ENCODE results near the gene PTGER1. TPM values are rescaled to one million over a fixed set of nuclear protein-coding genes. Genes with fewer than 3 reads are reported as not detected.

The PTGER1 gene
- total and polyA plus RNA-seq, 2 of the 13 experiments (the other 11 are each of a cell fraction or from before 2014, with no cell fraction given) = 0.13 TPM; not detected in 1

DNA sequence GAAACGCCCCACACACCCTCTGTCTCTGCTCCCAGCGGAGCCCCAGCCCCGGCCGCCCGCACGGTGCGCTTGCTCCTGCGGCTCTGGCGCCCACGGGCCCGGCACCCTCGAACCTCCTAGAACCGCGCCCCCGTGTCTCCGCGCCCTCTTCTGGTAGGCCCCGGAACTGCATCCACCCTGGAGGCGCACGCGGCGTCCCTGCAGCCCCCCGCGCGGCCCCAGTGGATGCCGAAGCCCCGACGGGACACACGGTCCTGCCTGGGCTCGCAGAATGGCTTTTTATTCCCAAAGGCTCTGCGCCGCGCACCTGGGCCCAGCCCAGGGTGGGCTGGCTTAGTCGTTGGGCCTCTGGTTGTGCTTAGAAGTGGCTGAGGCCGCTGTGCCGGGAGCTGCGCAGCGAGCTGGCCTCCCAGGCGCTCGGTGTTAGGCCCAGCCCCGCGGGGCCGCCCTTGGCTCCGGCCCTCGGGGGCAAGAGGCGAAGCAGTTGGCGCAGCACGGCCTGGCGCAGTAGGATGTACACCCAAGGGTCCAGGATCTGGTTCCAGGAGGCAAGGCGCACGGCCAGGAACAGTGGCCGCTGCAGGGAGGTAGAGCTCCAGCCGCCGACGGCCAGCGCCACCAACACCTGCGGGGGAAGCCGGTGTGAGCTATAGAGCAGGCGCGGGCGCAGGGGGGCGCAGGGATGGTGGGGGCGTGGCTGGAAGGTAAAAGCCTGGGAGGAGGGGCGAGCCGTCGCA, 2.8 kb downstream of the PTGER1 start (continued):
- TF ChIP-seq ZBTB1 (CRISPR knock-in tag; IDR thresholded peaks at IDR 0.05; ENCODE audit: borderline replicate concordance) = no peak
- TF ChIP-seq TFDP1 (CRISPR knock-in tag; IDR thresholded peaks at IDR 0.05; ENCODE audit: borderline replicate concordance) = peak; percentile 52; the same call in 1 of the 2 replicates
- TF ChIP-seq MIER2 (CRISPR knock-in tag; IDR thresholded peaks at IDR 0.05) = no peak
- no peak for TF ChIP-seq ZBTB34 (CRISPR knock-in tag; IDR thresholded peaks at IDR 0.05)
- TF ChIP-seq ZNF660 (CRISPR knock-in tag; IDR thresholded peaks at IDR 0.05; ENCODE audit: borderline replicate concordance, low read depth) = no peak
- TF ChIP-seq KLF6 (CRISPR knock-in tag; IDR thresholded peaks at IDR 0.05) = 0 out of 2 replicates have a peak, but pooled peaks have one; percentile 47
- peak; percentile 35; the same call in 1 of the 2 replicates for TF ChIP-seq FOXO1 (CRISPR knock-in tag; IDR thresholded peaks at IDR 0.05)
- no peak for TF ChIP-seq LCORL (IDR thresholded peaks at IDR 0.05)
- no peak for TF ChIP-seq LCORL (CRISPR knock-in tag; IDR thresholded peaks at IDR 0.05)
- TF ChIP-seq FOXK1 (CRISPR knock-in tag; IDR thresholded peaks at IDR 0.05; ENCODE audit: borderline replicate concordance, low read depth) = 0 out of 2 replicates have a peak, but pooled peaks have one; percentile 11
- TF ChIP-seq ZNF678 (CRISPR knock-in tag; IDR thresholded peaks at IDR 0.05) = no peak
- TF ChIP-seq HNF4A (CRISPR knock-in tag; IDR thresholded peaks at IDR 0.05) = no peak
- TF ChIP-seq ZNF609 (CRISPR knock-in tag; IDR thresholded peaks at IDR 0.05; ENCODE audit: borderline replicate concordance) = no peak
- no peak for TF ChIP-seq EED (CRISPR knock-in tag; IDR thresholded peaks at IDR 0.05)
- TF ChIP-seq, protein P1, sequence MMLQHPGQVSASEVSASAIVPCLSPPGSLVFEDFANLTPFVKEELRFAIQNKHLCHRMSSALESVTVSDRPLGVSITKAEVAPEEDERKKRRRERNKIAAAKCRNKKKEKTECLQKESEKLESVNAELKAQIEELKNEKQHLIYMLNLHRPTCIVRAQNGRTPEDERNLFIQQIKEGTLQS (CRISPR knock-in tag; IDR thresholded peaks at IDR 0.05) = no peak
- TF ChIP-seq MAX (IDR thresholded peaks at IDR 0.05) = peak; percentile 79
- no peak for TF ChIP-seq ZNF781 (CRISPR knock-in tag; IDR thresholded peaks at IDR 0.05; ENCODE audit: borderline replicate concordance, not compliant biosample characterization)
- 0 out of 2 replicates have a peak, but pooled peaks have one; percentile 16 for TF ChIP-seq KAT8 (CRISPR knock-in tag; IDR thresholded peaks at IDR 0.05)
- TF ChIP-seq PATZ1 (CRISPR knock-in tag; IDR thresholded peaks at IDR 0.05) = peak; percentile 38
- TF ChIP-seq ZNF274 (CRISPR knock-in tag; IDR thresholded peaks at IDR 0.05) = peak; percentile 72; the same call in 1 of the 2 replicates
